GM21360 (cell line): ENCODE measurements around the gene NYAP2.

Experiments
- ATAC-seq: cut with Tn5 transposase; IDR thresholded peaks from one replicate; pipeline ENCODE4 v1.9.1; 2021; ENCODE audit warnings: mild to moderate bottlenecking, moderate library complexity; ENCODE audit not compliant: unreplicated experiment

The NYAP2 gene

GRCh38 chr2:225536036-225536435, 136.5 kb downstream of the NYAP2 start:
- no peak for ATAC-seq

- ATAC-seq, result no peak
Measured at GRCh38 chr2:225543626-225544025, 144.1 kb downstream of the NYAP2 start.

- ATAC-seq, result no peak
Measured at GRCh38 chr2:225556461-225556860, 157.0 kb downstream of the NYAP2 start.

- no peak for ATAC-seq
Measured at GRCh38 chr2:225558399-225559071, 159.0 kb downstream of the NYAP2 start.

- ATAC-seq, result no peak
Measured at GRCh38 chr2:225559072-225559415, 159.5 kb downstream of the NYAP2 start.

- ATAC-seq, result no peak
Measured at GRCh38 chr2:225566798-225567197, 167.3 kb downstream of the NYAP2 start.

GRCh38 chr2:225569995-225570394, 170.5 kb downstream of the NYAP2 start:
- ATAC-seq, result no peak

GRCh38 chr2:225573603-225574002, 174.1 kb downstream of the NYAP2 start:
- ATAC-seq, result no peak

GRCh38 chr2:225574582-225575138, 175.2 kb downstream of the NYAP2 start:
- no peak for ATAC-seq

GRCh38 chr2:225581135-225581534, 181.6 kb downstream of the NYAP2 start:
- no peak for ATAC-seq

GRCh38 chr2:225581906-225582305, 182.4 kb downstream of the NYAP2 start:
- ATAC-seq, result no peak

GRCh38 chr2:225582355-225583116, 183.0 kb downstream of the NYAP2 start:
- no peak for ATAC-seq

- peak; percentile 52 for ATAC-seq
Measured at GRCh38 chr2:225584796-225585195, 185.3 kb downstream of the NYAP2 start.

GRCh38 chr2:225590932-225591331, 191.4 kb downstream of the NYAP2 start:
- no peak for ATAC-seq

- no peak for ATAC-seq
Measured at GRCh38 chr2:225597911-225598310, 198.4 kb downstream of the NYAP2 start.

GRCh38 chr2:225598426-225598825, 198.9 kb downstream of the NYAP2 start:
- no peak for ATAC-seq

- no peak for ATAC-seq
Measured at GRCh38 chr2:225598897-225599296, 199.4 kb downstream of the NYAP2 start.

GRCh38 chr2:225599856-225600255, 200.3 kb downstream of the NYAP2 start:
- no peak for ATAC-seq

- ATAC-seq, result no peak
Measured at GRCh38 chr2:225600444-225600843, 200.9 kb downstream of the NYAP2 start.

- ATAC-seq, result no peak
Measured at GRCh38 chr2:225600865-225601264, 201.4 kb downstream of the NYAP2 start.

GRCh38 chr2:225602205-225602604, 202.7 kb downstream of the NYAP2 start:
- no peak for ATAC-seq

- no peak for ATAC-seq
Measured at GRCh38 chr2:225608136-225608535, 208.6 kb downstream of the NYAP2 start.
